Ishikawa (cell line): ENCODE data around the gene MLLT3.

Source experiments
- CEBPB ChIP-seq: IDR thresholded peaks from 2 replicates; pipeline ENCODE4 v1.6.1; 2012
- CREB1 ChIP-seq: IDR thresholded peaks from 2 replicates; pipeline ENCODE4 v1.6.1; 2012; ENCODE audit warnings: low read depth
- EGR1 ChIP-seq: IDR thresholded peaks from 2 replicates; pipeline ENCODE4 v1.6.1; 2012
- EP300 ChIP-seq: IDR thresholded peaks from 2 replicates; pipeline ENCODE4 v1.6.1; 2012; ENCODE audit warnings: borderline replicate concordance
- FOXM1 ChIP-seq: IDR thresholded peaks from 2 replicates; pipeline ENCODE4 v1.6.1; 2012; ENCODE audit warnings: low read depth, borderline replicate concordance
- MAX ChIP-seq: IDR thresholded peaks from 2 replicates; pipeline ENCODE4 v1.6.1; 2012
- NFIC ChIP-seq: IDR thresholded peaks from 2 replicates; pipeline ENCODE4 v1.6.1; 2012
- RAD21 ChIP-seq: IDR thresholded peaks from 2 replicates; pipeline ENCODE4 v1.6.1; 2012; ENCODE audit warnings: low read depth
- REST ChIP-seq: IDR thresholded peaks from 2 replicates; pipeline ENCODE4 v1.6.1; 2012; ENCODE audit warnings: low read depth, mild to moderate bottlenecking
- TAF1 ChIP-seq: IDR thresholded peaks from 2 replicates; pipeline ENCODE4 v1.6.1; 2012; ENCODE audit warnings: low read depth, mild to moderate bottlenecking
- TCF12 ChIP-seq: IDR thresholded peaks from 2 replicates; pipeline ENCODE4 v1.6.1; 2012; ENCODE audit warnings: low read depth
- TEAD4 ChIP-seq: IDR thresholded peaks from 2 replicates; pipeline ENCODE4 v1.6.1; 2012
- USF1 ChIP-seq: IDR thresholded peaks from 2 replicates; pipeline ENCODE4 v1.6.1; 2012
- YY1 ChIP-seq: IDR thresholded peaks from 2 replicates; pipeline ENCODE4 v1.6.1; 2012; ENCODE audit warnings: low read depth
- ZBTB7A ChIP-seq: IDR thresholded peaks from 2 replicates; pipeline ENCODE4 v1.6.1; 2012; ENCODE audit warnings: low read depth

The MLLT3 gene

GRCh38 chr9:20659474-20659967 lies 37.2 kb upstream of the MLLT3 start:
- TF ChIP-seq TCF12 (no peak), TAF1 (no peak), FOXM1 (no peak)

- TF ChIP-seq YY1 (no peak), TEAD4 (no peak), USF1 (no peak), EP300 (no peak), MAX (no peak), FOXM1 (no peak), REST (no peak)
These were observed 36.6 kb upstream of the MLLT3 start for GRCh38 chr9:20658677-20659473.

- no peak for TF ChIP-seq NFIC
- no peak for TF ChIP-seq REST
- TF ChIP-seq EP300, result no peak
- no peak for TF ChIP-seq TAF1
- TF ChIP-seq FOXM1, result no peak
- no peak for TF ChIP-seq TCF12
- TF ChIP-seq USF1, result no peak
- TF ChIP-seq CREB1, result no peak
- no peak for TF ChIP-seq YY1
- TF ChIP-seq MAX, result no peak
- no peak for TF ChIP-seq ZBTB7A
- TF ChIP-seq RAD21, result no peak
- no peak for TF ChIP-seq TEAD4
- no peak for TF ChIP-seq CEBPB
- TF ChIP-seq EGR1, result no peak
These were observed 29.6 kb upstream of the MLLT3 start for GRCh38 chr9:20651939-20652338.

GRCh38 chr9:20650750-20651299 lies 28.5 kb upstream of the MLLT3 start:
- TF ChIP-seq FOXM1 (no peak), TCF12 (no peak), ZBTB7A (no peak)

GRCh38 chr9:20650313-20650712 lies 28.0 kb upstream of the MLLT3 start:
- TF ChIP-seq USF1, result no peak
- TF ChIP-seq MAX, result no peak
- no peak for TF ChIP-seq REST
- no peak for TF ChIP-seq CEBPB
- TF ChIP-seq YY1, result no peak
- no peak for TF ChIP-seq EP300
- no peak for TF ChIP-seq NFIC
- TF ChIP-seq ZBTB7A, result no peak
- TF ChIP-seq FOXM1, result no peak
- TF ChIP-seq EGR1, result no peak
- no peak for TF ChIP-seq TEAD4
- TF ChIP-seq RAD21, result no peak
- no peak for TF ChIP-seq CREB1
- no peak for TF ChIP-seq TAF1
- no peak for TF ChIP-seq TCF12
